ENCODE results near the gene YBX3. TPM values are rescaled to one million over a fixed set of nuclear protein-coding genes. Genes with fewer than 3 reads are reported as not detected.

YBX3 gene
- polyA plus RNA-seq, 1 donor from 2014 or later, result 3.4 TPM

- Histone ChIP-seq H3K79me2 (replicated peaks; ENCODE audit: insufficient read depth, low read length) (no peaks in the 10 kb centered on the region), H3K27me3 (ENCODE audit: insufficient read depth, low read depth, low read length) (no peaks in the 10 kb centered on the region), H3K4me2 (ENCODE audit: low read length) (no peak overlapping the region), H3K9ac (ENCODE audit: low read length) (no peak overlapping the region), H3K4me3 (ENCODE audit: low read length) (no peak overlapping the region), H3F3A (ENCODE audit: insufficient read depth, low read length, poor library complexity, severe bottlenecking) (no peaks in the 10 kb centered on the region), H3K36me3 (ENCODE audit: insufficient read depth, low read length) (no peaks in the 10 kb centered on the region), H3K9me2 (ENCODE audit: insufficient read depth, low read length) (no peaks in the 10 kb centered on the region), H3K9me3 (ENCODE audit: low read length) (no peaks in the 10 kb centered on the region), H3K27ac (ENCODE audit: low read length) (no peak overlapping the region), H4K20me1 (ENCODE audit: insufficient read depth) (no peaks in the 10 kb centered on the region), H2AFZ (ENCODE audit: low read depth, low read length) (no peak overlapping the region)
- TF ChIP-seq, protein P1, sequence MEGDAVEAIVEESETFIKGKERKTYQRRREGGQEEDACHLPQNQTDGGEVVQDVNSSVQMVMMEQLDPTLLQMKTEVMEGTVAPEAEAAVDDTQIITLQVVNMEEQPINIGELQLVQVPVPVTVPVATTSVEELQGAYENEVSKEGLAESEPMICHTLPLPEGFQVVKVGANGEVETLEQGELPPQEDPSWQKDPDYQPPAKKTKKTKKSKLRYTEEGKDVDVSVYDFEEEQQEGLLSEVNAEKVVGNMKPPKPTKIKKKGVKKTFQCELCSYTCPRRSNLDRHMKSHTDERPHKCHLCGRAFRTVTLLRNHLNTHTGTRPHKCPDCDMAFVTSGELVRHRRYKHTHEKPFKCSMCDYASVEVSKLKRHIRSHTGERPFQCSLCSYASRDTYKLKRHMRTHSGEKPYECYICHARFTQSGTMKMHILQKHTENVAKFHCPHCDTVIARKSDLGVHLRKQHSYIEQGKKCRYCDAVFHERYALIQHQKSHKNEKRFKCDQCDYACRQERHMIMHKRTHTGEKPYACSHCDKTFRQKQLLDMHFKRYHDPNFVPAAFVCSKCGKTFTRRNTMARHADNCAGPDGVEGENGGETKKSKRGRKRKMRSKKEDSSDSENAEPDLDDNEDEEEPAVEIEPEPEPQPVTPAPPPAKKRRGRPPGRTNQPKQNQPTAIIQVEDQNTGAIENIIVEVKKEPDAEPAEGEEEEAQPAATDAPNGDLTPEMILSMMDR (IDR thresholded peaks at IDR 0.05; ENCODE audit: poor library complexity, severe bottlenecking), result no peak
These were observed 13.3 kb upstream of the YBX3 start for GRCh38 chr12:10736463-10736862.

GRCh38 chr12:10735428-10735827 is 12.3 kb upstream of the YBX3 start:
- H4K20me1 ChIP-seq (ENCODE audit: insufficient read depth), result no peaks in the 10 kb centered on the region
- TF ChIP-seq, protein P2, sequence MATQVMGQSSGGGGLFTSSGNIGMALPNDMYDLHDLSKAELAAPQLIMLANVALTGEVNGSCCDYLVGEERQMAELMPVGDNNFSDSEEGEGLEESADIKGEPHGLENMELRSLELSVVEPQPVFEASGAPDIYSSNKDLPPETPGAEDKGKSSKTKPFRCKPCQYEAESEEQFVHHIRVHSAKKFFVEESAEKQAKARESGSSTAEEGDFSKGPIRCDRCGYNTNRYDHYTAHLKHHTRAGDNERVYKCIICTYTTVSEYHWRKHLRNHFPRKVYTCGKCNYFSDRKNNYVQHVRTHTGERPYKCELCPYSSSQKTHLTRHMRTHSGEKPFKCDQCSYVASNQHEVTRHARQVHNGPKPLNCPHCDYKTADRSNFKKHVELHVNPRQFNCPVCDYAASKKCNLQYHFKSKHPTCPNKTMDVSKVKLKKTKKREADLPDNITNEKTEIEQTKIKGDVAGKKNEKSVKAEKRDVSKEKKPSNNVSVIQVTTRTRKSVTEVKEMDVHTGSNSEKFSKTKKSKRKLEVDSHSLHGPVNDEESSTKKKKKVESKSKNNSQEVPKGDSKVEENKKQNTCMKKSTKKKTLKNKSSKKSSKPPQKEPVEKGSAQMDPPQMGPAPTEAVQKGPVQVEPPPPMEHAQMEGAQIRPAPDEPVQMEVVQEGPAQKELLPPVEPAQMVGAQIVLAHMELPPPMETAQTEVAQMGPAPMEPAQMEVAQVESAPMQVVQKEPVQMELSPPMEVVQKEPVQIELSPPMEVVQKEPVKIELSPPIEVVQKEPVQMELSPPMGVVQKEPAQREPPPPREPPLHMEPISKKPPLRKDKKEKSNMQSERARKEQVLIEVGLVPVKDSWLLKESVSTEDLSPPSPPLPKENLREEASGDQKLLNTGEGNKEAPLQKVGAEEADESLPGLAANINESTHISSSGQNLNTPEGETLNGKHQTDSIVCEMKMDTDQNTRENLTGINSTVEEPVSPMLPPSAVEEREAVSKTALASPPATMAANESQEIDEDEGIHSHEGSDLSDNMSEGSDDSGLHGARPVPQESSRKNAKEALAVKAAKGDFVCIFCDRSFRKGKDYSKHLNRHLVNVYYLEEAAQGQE (IDR thresholded peaks at IDR 0.05; ENCODE audit: borderline replicate concordance), result no peak
- TF ChIP-seq EZH2 (IDR thresholded peaks at IDR 0.05; ENCODE audit: borderline replicate concordance, insufficient read depth, low read length, poor library complexity, severe bottlenecking) (no peak), RAD21 (conservative IDR thresholded peaks at IDR 0.05) (no peak), MXI1 (conservative IDR thresholded peaks at IDR 0.05; ENCODE audit: poor library complexity, severe bottlenecking) (no peak), TAF1 (IDR thresholded peaks at IDR 0.05; ENCODE audit: low read depth) (no peak), EP300 (conservative IDR thresholded peaks at IDR 0.05; ENCODE audit: poor library complexity, severe bottlenecking) (no peak), POLR2AphosphoS5 (IDR thresholded peaks at IDR 0.05) (no peak), SMC3 (conservative IDR thresholded peaks at IDR 0.05; ENCODE audit: poor library complexity) (no peak)
- TF ChIP-seq, protein P1 (IDR thresholded peaks at IDR 0.05; ENCODE audit: poor library complexity, severe bottlenecking), result no peak
- H3K79me2 ChIP-seq (replicated peaks; ENCODE audit: insufficient read depth, low read length), result no peaks in the 10 kb centered on the region
- no peak overlapping the region for H3K27ac ChIP-seq (ENCODE audit: low read length)
- no peak overlapping the region for H3K4me2 ChIP-seq (ENCODE audit: low read length)
- H3K9me3 ChIP-seq (ENCODE audit: low read length), result no peaks in the 10 kb centered on the region
- H3K9ac ChIP-seq (ENCODE audit: low read length), result no peak overlapping the region
- H3K4me3 ChIP-seq (ENCODE audit: low read length), result no peak overlapping the region
- no peak overlapping the region for H2AFZ ChIP-seq (ENCODE audit: low read depth, low read length)
- H3K36me3 ChIP-seq (ENCODE audit: insufficient read depth, low read length), result no peaks in the 10 kb centered on the region
- no peaks in the 10 kb centered on the region for H3F3A ChIP-seq (ENCODE audit: insufficient read depth, low read length, poor library complexity, severe bottlenecking)
- no peaks in the 10 kb centered on the region for H3K27me3 ChIP-seq (ENCODE audit: insufficient read depth, low read depth, low read length)
- no peaks in the 10 kb centered on the region for H3K9me2 ChIP-seq (ENCODE audit: insufficient read depth, low read length)

All from neural cell (in vitro differentiated cells).